NCI-H1417 treated with DMSO at 0.1 percent for 48 hours (cell line): Measurements from ENCODE around the gene MLH1.
"Not testable (repeated sequence)": the region's sequence is repeated elsewhere in the genome, so short reads cannot be mapped to it uniquely, and the experiment has no call there.

ENCODE experiments used
- DNase-seq: peaks from one replicate; lab custom pipeline; 2025; lab: John Stamatoyannopoulos, UW

Gene MLH1

GRCh38 chr3:37039161-37039846, 46.0 kb downstream of the MLH1 start:
- no peak for DNase-seq

- no peak for DNase-seq
Observed at GRCh38 chr3:37040231-37040630, 46.9 kb downstream of the MLH1 start.

- DNase-seq = no peak
Observed at GRCh38 chr3:37041546-37042195, 48.4 kb downstream of the MLH1 start.

- not testable (repeated sequence) for DNase-seq
Observed at GRCh38 chr3:37042712-37043111, 49.4 kb downstream of the MLH1 start.

- DNase-seq = no peak
Observed at GRCh38 chr3:37050282-37050681, 57.0 kb downstream of the MLH1 start.

GRCh38 chr3:37052860-37053259, 59.5 kb downstream of the MLH1 start:
- DNase-seq = no peak

GRCh38 chr3:37053337-37053736, 60.0 kb downstream of the MLH1 start:
- DNase-seq = no peak

GRCh38 chr3:37053753-37054152, 60.4 kb downstream of the MLH1 start:
- DNase-seq = no peak

- DNase-seq = no peak
Observed at GRCh38 chr3:37054370-37054769, 61.1 kb downstream of the MLH1 start.

GRCh38 chr3:37055077-37055476, 61.8 kb downstream of the MLH1 start:
- DNase-seq = not testable (repeated sequence)

- no peak for DNase-seq
Observed at GRCh38 chr3:37056826-37057225, 63.5 kb downstream of the MLH1 start.

- no peak for DNase-seq
Observed at GRCh38 chr3:37058117-37058516, 64.8 kb downstream of the MLH1 start.

GRCh38 chr3:37064747-37065146, 71.4 kb downstream of the MLH1 start:
- DNase-seq = no peak

- DNase-seq = no peak
Observed at GRCh38 chr3:37067577-37067976, 74.3 kb downstream of the MLH1 start.

GRCh38 chr3:37068031-37068430, 74.7 kb downstream of the MLH1 start:
- DNase-seq = no peak

GRCh38 chr3:37071921-37072320, 78.6 kb downstream of the MLH1 start:
- no peak for DNase-seq

GRCh38 chr3:37072892-37073291, 79.6 kb downstream of the MLH1 start:
- no peak for DNase-seq

- no peak for DNase-seq
Observed at GRCh38 chr3:37074178-37074577, 80.9 kb downstream of the MLH1 start.

- DNase-seq = no peak
Observed at GRCh38 chr3:37075955-37076354, 82.6 kb downstream of the MLH1 start.

- DNase-seq = no peak
Observed at GRCh38 chr3:37082317-37082716, 89.0 kb downstream of the MLH1 start.

GRCh38 chr3:37086918-37087317, 93.6 kb downstream of the MLH1 start:
- no peak for DNase-seq

- DNase-seq = no peak
Observed at GRCh38 chr3:37087870-37088269, 94.6 kb downstream of the MLH1 start.

GRCh38 chr3:37092484-37092883, 99.2 kb downstream of the MLH1 start:
- DNase-seq = no peak

GRCh38 chr3:37093481-37093880, 100.2 kb downstream of the MLH1 start:
- DNase-seq = no peak
